PC-9 (cell line): ENCODE measurements around the gene GJA9. TPM values are rescaled to one million over a fixed set of nuclear protein-coding genes. Genes with fewer than 3 reads are reported as not detected.

Experiments
- BruUV-seq: library from RNA; stranded (reverse); fragments of 400-500 nt; replicated peaks from 2 replicates; lab custom pipeline; 2021; lab: Mats Ljungman, UMichigan
- CTCF ChIA-PET: fragments of 300-600 bp; sonication (Branson Sonifier 250); formaldehyde crosslinking; loops from one replicate; lab custom pipeline; 2022; ENCODE audit warnings: antibody characterized with exemption; lab: Charles Lee
- POLR2A ChIA-PET: fragments of 300-600 bp; sonication (Branson Sonifier 250); formaldehyde crosslinking; loops from one replicate; lab custom pipeline; 2022; ENCODE audit warnings: antibody characterized with exemption; ENCODE audit not compliant: unreplicated experiment; lab: Charles Lee
- DNase-seq, 2 experiments: peaks; one replicate each; pipeline versions ENCODE4 v3.0.0 to v3.0.0-alpha.2; 2015 to 2022; ENCODE audit warnings: mixed read lengths in 1 of 2
- H2AFZ ChIP-seq: fragments of 200-600 bp; sonication (generic); 2 replicates; pipeline ENCODE4 v1.8.1; 2017; ENCODE audit warnings: antibody characterized with exemption
- H3F3A ChIP-seq: fragments of 200-600 bp; sonication (generic); 2 replicates; pipeline ENCODE4 v1.8.1; 2017; ENCODE audit warnings: antibody characterized with exemption, mild to moderate bottlenecking, low read depth; ENCODE audit not compliant: insufficient read depth
- H3K27ac ChIP-seq: fragments of 200-600 bp; sonication (generic); 2 replicates; pipeline ENCODE4 v1.6.1; 2016; ENCODE audit warnings: mixed run types
- H3K27me3 ChIP-seq: fragments of 200-600 bp; sonication (generic); 2 replicates; pipeline ENCODE4 v1.6.1; 2016; ENCODE audit warnings: low read depth, mixed run types; ENCODE audit not compliant: insufficient read depth
- H3K36me3 ChIP-seq: fragments of 200-600 bp; sonication (generic); 2 replicates; pipeline ENCODE4 v1.6.1; 2016; ENCODE audit warnings: low read depth, mixed run types
- H3K4me1 ChIP-seq: fragments of 200-600 bp; sonication (generic); replicated peaks from 2 replicates; pipeline ENCODE4 v1.6.1; 2016; ENCODE audit warnings: mixed run types; ENCODE audit not compliant: insufficient read depth
- H3K4me2 ChIP-seq: fragments of 200-600 bp; sonication (generic); 2 replicates; pipeline ENCODE4 v1.6.1; 2017; ENCODE audit warnings: mixed run types
- H3K4me3 ChIP-seq: fragments of 200-600 bp; sonication (generic); 2 replicates; pipeline ENCODE4 v1.6.1; 2016; ENCODE audit warnings: mixed run types
- H3K79me2 ChIP-seq: fragments of 200-600 bp; sonication (generic); 2 replicates; pipeline ENCODE4 v1.6.1; 2017; ENCODE audit warnings: low read depth, mixed run types
- H3K9me2 ChIP-seq: fragments of 200-600 bp; sonication (generic); 2 replicates; pipeline ENCODE4 v1.8.1; 2017; ENCODE audit warnings: mild to moderate bottlenecking; ENCODE audit not compliant: insufficient read depth
- H3K9me3 ChIP-seq: fragments of 200-600 bp; sonication (generic); 2 replicates; pipeline ENCODE4 v1.8.1; 2016; ENCODE audit warnings: low read depth; ENCODE audit not compliant: insufficient read depth
- H4K20me1 ChIP-seq: fragments of 200-600 bp; sonication (generic); 2 replicates; pipeline ENCODE4 v1.8.1; 2017; ENCODE audit not compliant: insufficient read depth
- CTCF ChIP-seq: fragments of 200-600 bp; sonication (generic); conservative IDR thresholded peaks from 2 replicates; pipeline ENCODE4 v1.6.1; 2017; ENCODE audit warnings: mixed run types, antibody characterized with exemption, mild to moderate bottlenecking, moderate library complexity
- EZH2 ChIP-seq: fragments of 200-600 bp; sonication (generic); IDR thresholded peaks from 2 replicates; pipeline ENCODE4 v1.8.0; 2017; ENCODE audit warnings: antibody characterized with exemption, low read depth
- intact Hi-C: fragments of 100-400 bp; cut with micrococcal nuclease; formaldehyde crosslinking; loops from one replicate; pipeline ENCODE4 v1.10.0; 2022; ENCODE audit not compliant: unreplicated experiment
- total RNA-seq: library from RNA; stranded (reverse); gene quantifications from 2 replicates; pipeline ENCODE4 v1.2.3, GENCODE V29; 2021

Gene GJA9
- total RNA-seq, 1 experiment from 2014 or later = 0.48 TPM

- intact Hi-C loops = no loop called here
- H4K20me1 ChIP-seq = no peaks in the 10 kb centered on the region
- H3K4me3 ChIP-seq = no peak overlapping the region
- H3K9me3 ChIP-seq = no peaks in the 10 kb centered on the region
- no peak for TF ChIP-seq CTCF
- no peak for TF ChIP-seq EZH2
- H3K4me2 ChIP-seq = no peak overlapping the region
- DNase-seq = no peak
- CTCF ChIA-PET = interaction anchor here (0.6 kb wide), 1 partner anchor 13 kb away, joined by 4 read pairs; no protein-coding TSS in a partner anchor
- BruUV-seq = no TSS peak
- H3K27ac ChIP-seq = no peak overlapping the region
- no peaks in the 10 kb centered on the region for H3K36me3 ChIP-seq
- no peaks in the 10 kb centered on the region for H3K9me2 ChIP-seq
- POLR2A ChIA-PET = no interaction called here
- H2AFZ ChIP-seq = no peak overlapping the region
- H3F3A ChIP-seq = no peaks in the 10 kb centered on the region
- H3K79me2 ChIP-seq = no peaks in the 10 kb centered on the region
- H3K27me3 ChIP-seq = peaks cover 94% of the 10 kb centered on the region
- no peaks in the 10 kb centered on the region for H3K4me1 ChIP-seq
These were observed 54.5 kb downstream of the GJA9 start for GRCh38 chr1:38826886-38827285.

- no TSS peak for BruUV-seq
- intact Hi-C loops = no loop called here
These were observed 55.1 kb downstream of the GJA9 start for GRCh38 chr1:38826262-38826661.

More at GRCh38 chr1:38826262-38826661, 55.1 kb downstream of the GJA9 start:
- H2AFZ ChIP-seq = no peak overlapping the region
- no peaks in the 10 kb centered on the region for H3K79me2 ChIP-seq
- no peak for DNase-seq
- H3K27ac ChIP-seq = no peak overlapping the region
- no peaks in the 10 kb centered on the region for H3K9me3 ChIP-seq
- H3K4me1 ChIP-seq = no peaks in the 10 kb centered on the region
- no peaks in the 10 kb centered on the region for H3K9me2 ChIP-seq
- no peaks in the 10 kb centered on the region for H3F3A ChIP-seq
- ChIA-PET POLR2A (no interaction called here), CTCF (no interaction called here)
- no peak overlapping the region for H3K4me3 ChIP-seq
- no peak overlapping the region for H3K4me2 ChIP-seq
- peaks cover 94% of the 10 kb centered on the region for H3K27me3 ChIP-seq
- H3K36me3 ChIP-seq = no peaks in the 10 kb centered on the region
- TF ChIP-seq CTCF (no peak), EZH2 (no peak)
- no peaks in the 10 kb centered on the region for H4K20me1 ChIP-seq

Other genes starting within 250 kb of the GJA9 start
- gene RRAGC, start 21.8 kb downstream of the GJA9 start, total RNA-seq = 22.1 and 33.0 TPM in 2 replicates
- gene MYCBP, start 8.2 kb downstream of the GJA9 start, total RNA-seq = 51.9 TPM in 2 replicates
- gene RHBDL2, start 60.2 kb upstream of the GJA9 start, total RNA-seq = 31.6 and 36.9 TPM in 2 replicates
- gene AKIRIN1, start 109.7 kb upstream of the GJA9 start, total RNA-seq = 76.9 and 80.0 TPM in 2 replicates
- gene NDUFS5, start 144.8 kb upstream of the GJA9 start, total RNA-seq = 498 and 524 TPM in 2 replicates